ENCODE data around the gene UBAC2.
"Not testable (repeated sequence)": the region's sequence is repeated elsewhere in the genome, so short reads cannot be mapped to it uniquely, and the experiment has no call there.

Gene UBAC2

DNA sequence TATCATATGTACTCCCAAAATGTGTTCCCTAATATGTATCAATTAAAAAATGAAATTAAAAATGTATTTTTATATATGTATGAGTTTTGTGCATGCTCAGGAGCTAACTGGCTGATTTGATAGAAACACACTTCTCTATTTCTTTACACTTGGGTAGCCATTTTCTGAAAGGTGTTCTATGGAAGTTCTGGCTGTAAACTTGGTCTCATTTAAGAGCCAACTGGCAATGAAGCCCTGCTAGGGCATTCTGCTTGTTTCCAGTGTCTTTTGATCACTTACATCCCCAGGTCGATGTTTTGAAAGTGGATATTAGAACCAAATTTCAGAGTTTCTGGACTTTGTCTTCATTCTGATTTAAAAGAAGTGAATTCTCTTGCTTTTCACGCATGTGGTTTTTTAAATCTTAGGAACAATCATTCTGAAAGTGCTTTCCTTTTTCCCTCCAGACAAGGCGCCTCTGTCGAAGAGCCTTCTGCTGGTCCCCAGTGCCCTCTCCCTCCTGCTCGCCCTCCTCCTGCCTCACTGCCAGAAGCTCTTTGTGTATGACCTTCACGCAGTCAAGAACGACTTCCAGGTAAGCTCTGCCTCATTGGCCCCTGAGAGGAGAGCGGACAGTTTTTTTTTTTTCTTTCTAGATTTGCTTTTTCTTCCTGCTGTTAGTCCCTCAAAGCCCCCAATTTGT lies 37.5 kb downstream of the UBAC2 start:
- DNase-seq (ENCODE audit: low read depth) = no peak
- H3K4me3 ChIP-seq (replicated peaks; ENCODE audit: low read depth, low read length) = no peak overlapping the region
- TF ChIP-seq, protein P1, sequence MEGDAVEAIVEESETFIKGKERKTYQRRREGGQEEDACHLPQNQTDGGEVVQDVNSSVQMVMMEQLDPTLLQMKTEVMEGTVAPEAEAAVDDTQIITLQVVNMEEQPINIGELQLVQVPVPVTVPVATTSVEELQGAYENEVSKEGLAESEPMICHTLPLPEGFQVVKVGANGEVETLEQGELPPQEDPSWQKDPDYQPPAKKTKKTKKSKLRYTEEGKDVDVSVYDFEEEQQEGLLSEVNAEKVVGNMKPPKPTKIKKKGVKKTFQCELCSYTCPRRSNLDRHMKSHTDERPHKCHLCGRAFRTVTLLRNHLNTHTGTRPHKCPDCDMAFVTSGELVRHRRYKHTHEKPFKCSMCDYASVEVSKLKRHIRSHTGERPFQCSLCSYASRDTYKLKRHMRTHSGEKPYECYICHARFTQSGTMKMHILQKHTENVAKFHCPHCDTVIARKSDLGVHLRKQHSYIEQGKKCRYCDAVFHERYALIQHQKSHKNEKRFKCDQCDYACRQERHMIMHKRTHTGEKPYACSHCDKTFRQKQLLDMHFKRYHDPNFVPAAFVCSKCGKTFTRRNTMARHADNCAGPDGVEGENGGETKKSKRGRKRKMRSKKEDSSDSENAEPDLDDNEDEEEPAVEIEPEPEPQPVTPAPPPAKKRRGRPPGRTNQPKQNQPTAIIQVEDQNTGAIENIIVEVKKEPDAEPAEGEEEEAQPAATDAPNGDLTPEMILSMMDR (IDR thresholded peaks at IDR 0.05; ENCODE audit: low read length, missing control alignments) = no peak

DNA sequence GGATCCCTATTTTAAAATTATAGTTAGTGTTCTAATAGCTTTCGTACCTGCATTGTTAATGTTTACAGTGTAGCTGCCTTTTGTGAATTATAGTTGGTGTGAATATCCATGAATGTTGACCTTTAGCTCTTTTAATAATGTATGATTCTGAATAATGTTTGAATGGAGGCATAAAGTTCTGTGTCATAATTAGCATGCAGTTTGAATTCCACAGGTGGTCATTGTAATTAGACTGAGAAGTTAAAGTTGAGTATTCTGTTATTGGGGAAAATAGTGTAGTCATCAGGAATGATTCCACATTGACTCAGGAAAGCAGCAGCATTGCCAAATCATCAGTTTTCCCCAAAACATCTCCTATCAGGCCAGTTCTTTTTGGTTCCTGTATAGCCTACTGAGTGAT lies 45.4 kb downstream of the UBAC2 start:
- no peak for DNase-seq (ENCODE audit: low read depth)
- H3K4me3 ChIP-seq (replicated peaks; ENCODE audit: low read depth, low read length) = no peak overlapping the region
- TF ChIP-seq, protein P1 (IDR thresholded peaks at IDR 0.05; ENCODE audit: low read length, missing control alignments) = no peak

DNA sequence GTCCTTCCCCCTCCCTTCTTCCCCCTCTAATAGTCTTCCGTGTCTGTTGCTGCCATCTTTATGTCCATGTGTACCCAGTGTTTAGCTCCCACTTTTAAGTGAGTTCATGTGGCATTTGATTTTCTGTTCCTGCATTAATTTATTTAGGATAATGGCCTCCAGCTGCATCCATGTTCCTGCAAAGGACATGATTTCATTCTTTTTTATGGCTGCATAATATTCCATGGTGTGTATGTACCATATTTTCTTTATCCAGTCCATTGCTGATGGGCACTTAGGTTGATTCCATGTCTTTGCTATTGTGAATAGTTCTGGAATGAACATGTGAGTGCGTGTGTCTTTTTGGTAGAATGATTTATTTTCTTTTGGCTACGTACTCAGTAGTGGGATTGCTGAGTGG lies 48.5 kb downstream of the UBAC2 start:
- H3K4me3 ChIP-seq (replicated peaks; ENCODE audit: low read depth, low read length); DNase-seq (ENCODE audit: low read depth): not testable (repeated sequence)

DNA sequence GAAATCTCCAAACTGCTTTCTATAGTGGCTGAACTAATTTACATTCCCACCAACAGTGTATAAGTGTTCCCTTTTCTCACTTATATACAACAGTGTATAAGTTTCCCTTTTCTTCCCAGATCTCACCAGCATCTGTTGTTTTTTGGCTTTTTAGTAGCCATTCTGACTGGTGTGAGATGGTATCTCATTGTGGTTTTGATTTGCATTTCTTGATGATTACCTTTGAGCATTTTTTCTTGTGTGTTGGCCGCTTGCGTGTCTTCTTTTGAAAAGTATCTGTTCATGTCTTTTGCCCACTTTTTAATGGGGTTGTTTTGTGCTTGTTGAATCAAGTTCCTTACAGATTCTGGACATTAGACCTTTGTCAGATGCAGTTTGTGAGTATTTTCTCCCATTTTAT lies 49.0 kb downstream of the UBAC2 start:
- DNase-seq (ENCODE audit: low read depth); H3K4me3 ChIP-seq (replicated peaks; ENCODE audit: low read depth, low read length): not testable (repeated sequence)

DNA sequence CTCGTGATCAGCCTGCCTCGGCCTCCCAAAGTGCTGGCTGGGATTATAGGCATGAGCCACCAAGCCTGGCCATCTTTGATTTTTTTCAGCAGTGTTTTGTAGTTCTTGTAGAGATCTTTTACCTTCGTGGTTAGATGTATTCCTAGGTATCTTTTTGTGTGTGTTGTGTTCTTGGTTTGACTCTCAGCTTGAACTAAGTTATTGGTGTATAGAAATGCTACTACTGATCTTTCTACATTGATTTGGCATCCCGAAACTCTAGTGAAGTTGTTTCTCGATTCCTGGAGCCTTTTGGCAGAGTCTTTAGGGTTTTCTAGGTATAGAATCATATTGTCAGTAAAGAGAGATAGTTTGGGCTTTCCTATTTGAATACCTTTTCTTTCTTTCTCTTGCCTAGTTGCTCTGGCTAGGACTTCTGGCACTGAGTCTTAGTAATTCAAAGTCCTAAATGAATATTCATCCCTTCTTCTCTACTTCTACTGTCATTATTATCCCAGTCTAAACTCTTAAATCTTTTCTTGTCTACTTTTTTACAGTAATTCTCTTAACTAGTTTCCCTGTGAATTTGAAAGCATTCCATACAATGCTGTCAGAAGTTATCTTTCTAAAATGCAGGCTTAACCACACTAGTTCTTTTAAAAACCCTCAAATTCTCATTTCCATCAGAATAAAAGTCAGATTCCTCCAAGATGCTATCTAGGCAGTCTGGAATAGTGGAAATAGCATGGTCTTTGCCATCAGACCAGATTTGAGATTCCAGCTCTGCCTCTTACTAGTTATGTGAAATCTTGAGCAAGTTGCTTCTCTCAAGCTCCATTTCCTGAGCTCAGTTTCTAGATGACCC lies 50.5 kb downstream of the UBAC2 start:
- TF ChIP-seq, protein P1 (IDR thresholded peaks at IDR 0.05; ENCODE audit: low read length, missing control alignments) = no peak
- no peak overlapping the region for H3K4me3 ChIP-seq (replicated peaks; ENCODE audit: low read depth, low read length)
- no peak for DNase-seq (ENCODE audit: low read depth)

DNA sequence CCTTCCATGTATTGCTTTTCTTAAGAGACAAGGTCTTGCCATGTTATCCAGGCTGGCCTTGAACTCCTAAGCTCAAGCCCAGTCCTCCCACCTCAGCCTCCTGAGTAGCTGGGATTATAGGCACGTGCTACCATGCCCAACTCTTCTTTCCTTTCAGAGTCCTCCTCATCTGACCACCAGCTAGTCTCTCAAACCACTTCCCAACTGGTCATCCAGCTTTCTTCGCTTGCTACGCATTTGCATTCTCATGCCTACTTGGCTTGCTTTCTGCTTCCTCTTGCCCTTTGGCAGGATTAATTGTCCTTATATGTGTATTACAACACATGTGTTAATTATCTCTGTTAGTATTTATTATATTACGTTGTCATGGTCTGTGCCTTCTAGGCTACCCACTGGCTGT lies 51.3 kb downstream of the UBAC2 start:
- TF ChIP-seq, protein P1 (IDR thresholded peaks at IDR 0.05; ENCODE audit: low read length, missing control alignments) = no peak
- DNase-seq (ENCODE audit: low read depth) = no peak
- no peak overlapping the region for H3K4me3 ChIP-seq (replicated peaks; ENCODE audit: low read depth, low read length)

DNA sequence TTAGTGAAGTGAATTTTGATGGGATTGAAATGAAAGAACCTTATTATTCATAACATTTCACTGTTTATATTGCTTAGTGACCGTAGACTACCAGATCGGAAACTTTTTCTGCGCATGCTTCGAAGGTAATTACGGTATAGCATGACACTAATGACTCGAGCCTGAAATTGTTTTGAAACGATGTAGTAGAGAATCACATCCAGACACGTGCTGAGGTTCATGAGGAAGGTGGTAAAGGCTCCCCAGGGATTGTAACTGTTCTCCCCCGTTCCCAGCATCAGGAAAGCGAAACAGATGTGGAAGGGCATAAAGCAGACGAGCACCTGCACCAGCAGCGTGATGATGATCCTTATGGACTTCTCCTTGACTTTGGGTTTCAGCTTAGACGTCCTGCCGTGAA lies 54.2 kb downstream of the UBAC2 start:
- no peak for DNase-seq (ENCODE audit: low read depth)
- TF ChIP-seq, protein P1 (IDR thresholded peaks at IDR 0.05; ENCODE audit: low read length, missing control alignments) = no peak
- H3K4me3 ChIP-seq (replicated peaks; ENCODE audit: low read depth, low read length) = no peak overlapping the region

DNA sequence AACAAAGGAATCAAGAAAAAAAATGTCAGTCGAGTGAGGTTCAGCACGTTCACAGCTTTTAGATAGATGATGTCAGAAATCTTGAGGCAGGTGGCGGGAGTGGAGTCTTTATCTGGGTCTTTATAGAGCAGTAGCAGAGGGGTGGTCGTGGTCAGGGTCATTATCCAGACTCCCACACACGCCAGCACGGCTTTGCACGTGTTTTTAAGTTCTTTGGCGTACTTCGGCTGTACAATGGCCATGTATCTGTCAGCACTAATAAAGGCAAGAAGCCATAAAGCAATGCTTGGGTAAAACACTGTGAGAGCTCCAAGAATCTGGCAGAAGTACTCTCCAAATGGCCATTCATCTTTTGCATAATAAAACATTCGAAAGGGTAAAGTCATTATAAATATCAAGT lies 54.6 kb downstream of the UBAC2 start:
- no peak overlapping the region for H3K4me3 ChIP-seq (replicated peaks; ENCODE audit: low read depth, low read length)
- no peak for DNase-seq (ENCODE audit: low read depth)
- TF ChIP-seq, protein P1 (IDR thresholded peaks at IDR 0.05; ENCODE audit: low read length, missing control alignments) = no peak
